Thyroid gland (tissue), 4 donors: ENCODE data around the gene PRAME. TPM values are rescaled to one million over a fixed set of nuclear protein-coding genes. Genes with fewer than 3 reads are reported as not detected.
"Not testable (repeated sequence)": the region's sequence is repeated elsewhere in the genome, so short reads cannot be mapped to it uniquely, and the experiment has no call there.

Source experiments
- DNase-seq, 2 donors: peaks; one replicate each; pipeline ENCODE4 v3.0.0-alpha.2; 2019
- H3K27ac ChIP-seq, 3 donors: fragments of 200-600 bp; sonication (generic); 1 replicate in 2 of 3; 2 replicates in 1 of 3; pipeline ENCODE4 v1.5.1; 2016 to 2019; ENCODE audit warnings: mild to moderate bottlenecking in 1 of 3, moderate library complexity in 1 of 3
- H3K27me3 ChIP-seq: fragments of 200-600 bp; sonication (generic); one replicate; pipeline ENCODE4 v1.5.1; 2019
- H3K36me3 ChIP-seq, 2 donors: fragments of 200-600 bp; sonication (generic); one replicate each; pipeline ENCODE4 v1.5.1; 2016 to 2019
- H3K4me1 ChIP-seq, 2 donors: fragments of 200-600 bp; sonication (generic); one replicate each; pipeline ENCODE4 v1.5.1; 2017 to 2019
- H3K4me3 ChIP-seq, 3 donors: fragments of 200-600 bp; sonication (generic); replicated peaks in 1 of 3; 1 replicate in 2 of 3; 2 replicates in 1 of 3; pipeline ENCODE4 v1.5.1; 2016; ENCODE audit warnings: mild to moderate bottlenecking in 1 of 3
- H3K9me3 ChIP-seq: fragments of 200-600 bp; sonication (generic); one replicate; pipeline ENCODE4 v1.5.1; 2017
- CTCF ChIP-seq, 6 experiments: fragments of 200-600 bp in 3 of 6; fragments of 450-650 bp in 3 of 6; sonication (generic) in 3 of 6; IDR thresholded peaks; one replicate each; pipeline ENCODE4 v1.5.1; 2016 to 2019; ENCODE audit warnings: antibody characterized with exemption in 6 of 6, mild to moderate bottlenecking in 2 of 6, inconsistent platforms in 1 of 6, moderate library complexity in 1 of 6
- POLR2A ChIP-seq, 2 donors: fragments of 450-650 bp; IDR thresholded peaks; one replicate each; pipeline ENCODE4 v1.6.1; 2017; ENCODE audit warnings: antibody characterized with exemption in 2 of 2, mild to moderate bottlenecking in 2 of 2, moderate library complexity in 1 of 2
- WGBS, 2 donors: methylation state at CpG; one replicate each; pipeline ENCODE4 v1.1.5; 2017; 5-methylcytosine and 5-hydroxymethylcytosine counted together
- intact Hi-C: fragments of 100-400 bp; cut with DNase I; formaldehyde crosslinking; loops from one replicate; pipeline ENCODE4 v1.15.1; 2023
- total RNA-seq, 4 donors: library from RNA; depleted of rRNA; stranded (reverse); fragments of >200 nt; gene quantifications; one replicate each; pipeline ENCODE4 v1.2.3, GENCODE V29; 2016

Gene PRAME
- under 1 TPM in 2 of 4 donors, not detected in 2; 0.45 to 0.67 TPM for total RNA-seq

- Histone ChIP-seq H3K4me1 (no peaks in the 10 kb centered on the region), H3K9me3 (no peaks in the 10 kb centered on the region), H3K27ac (no peak within 1 kb of the TSS), H3K36me3 (no peaks in the 10 kb centered on the region), H3K4me3 (no peak within 1 kb of the TSS), H3K27me3 (no peaks in the 10 kb centered on the region)
- TF ChIP-seq POLR2A (IDR thresholded peaks at IDR 0.05) (no peak), CTCF (IDR thresholded peaks at IDR 0.05) (peak in 1 of 6 experiments; percentile 44)
- DNase-seq = peak; percentile 11 to 29
- intact Hi-C loops = no loop called here
- WGBS, 2 donors = 61 to 63% methylated on average over 31 to 32 of the region's 32 CpGs
These were observed at the start of gene PRAME for GRCh38 chr22:22558972-22559603. TSS of gene PRAME (minus strand) at chr22:22559265. CDS start at chr22:22556832, 2,433 bp downstream.

GRCh38 chr22:22608022-22608421, 49.0 kb upstream of the PRAME start:
- WGBS, 2 donors = 83 to 94% methylated on average over 3 of the region's 3 CpGs
- H3K36me3 ChIP-seq, H3K9me3 ChIP-seq, H3K4me3 ChIP-seq, H3K4me1 ChIP-seq, H3K27me3 ChIP-seq, DNase-seq, H3K27ac ChIP-seq, intact Hi-C loops: not testable (repeated sequence)

GRCh38 chr22:22605074-22605404, 46.0 kb upstream of the PRAME start:
- Histone ChIP-seq H3K27ac (no peak overlapping the region), H3K9me3 (no peaks in the 10 kb centered on the region), H3K4me3 (no peak overlapping the region), H3K27me3 (no peaks in the 10 kb centered on the region), H3K4me1 (no peaks in the 10 kb centered on the region), H3K36me3 (no peaks in the 10 kb centered on the region)
- no peak for DNase-seq
- WGBS, 2 donors = 86 to 92% methylated on average over 3 of the region's 3 CpGs
- intact Hi-C loops = no loop called here
- TF ChIP-seq CTCF (IDR thresholded peaks at IDR 0.05) = no peak

GRCh38 chr22:22604326-22605073, 45.4 kb upstream of the PRAME start:
- DNase-seq = no peak
- Histone ChIP-seq H3K36me3 (no peaks in the 10 kb centered on the region), H3K27me3 (no peaks in the 10 kb centered on the region), H3K27ac (no peak overlapping the region), H3K4me3 (no peak overlapping the region), H3K9me3 (no peaks in the 10 kb centered on the region), H3K4me1 (no peaks in the 10 kb centered on the region)
- 72 to 92% methylated on average over 3 of the region's 3 CpGs for WGBS, 2 donors
- TF ChIP-seq POLR2A (IDR thresholded peaks at IDR 0.05) (no peak), CTCF (IDR thresholded peaks at IDR 0.05) (no peak)
- intact Hi-C loops = no loop called here

GRCh38 chr22:22603470-22603947, 44.4 kb upstream of the PRAME start:
- TF ChIP-seq POLR2A (IDR thresholded peaks at IDR 0.05) = no peak
- no peak for TF ChIP-seq CTCF (IDR thresholded peaks at IDR 0.05)
- intact Hi-C loops = no loop called here
- H3K4me1 ChIP-seq = no peaks in the 10 kb centered on the region
- no peaks in the 10 kb centered on the region for H3K27me3 ChIP-seq
- no peak for DNase-seq
- WGBS, 2 donors = 80 to 85% methylated on average over 3 of the region's 3 CpGs
- H3K27ac ChIP-seq = no peak overlapping the region
- H3K36me3 ChIP-seq = no peaks in the 10 kb centered on the region
- no peaks in the 10 kb centered on the region for H3K9me3 ChIP-seq
- no peak overlapping the region for H3K4me3 ChIP-seq
